Occipital lobe (tissue), 3 donors: ENCODE data around the gene NMRK2. TPM values are rescaled to one million over a fixed set of nuclear protein-coding genes. Genes with fewer than 3 reads are reported as not detected.

Source experiments
- DNase-seq: peaks from one replicate; lab custom pipeline; 2025; lab: John Stamatoyannopoulos, UW
- small RNA-seq: library from RNA; depleted of rRNA; stranded (forward); fragments of <200 nt; gene quantifications from one replicate; pipeline ENCODE3, GENCODE V24; 2014
- total RNA-seq: library from RNA; depleted of rRNA; stranded (reverse); fragments of >200 nt; gene quantifications from one replicate; pipeline ENCODE4 v1.2.3, GENCODE V29; 2014

NMRK2 gene
- total RNA-seq, 1 donor from 2014 or later, result not detected

GRCh38 chr19:3981736-3982681 is 49.1 kb downstream of the NMRK2 start:
- no peak for DNase-seq

- no peak for DNase-seq
These were observed 50.1 kb downstream of the NMRK2 start for GRCh38 chr19:3982701-3983541.

DNA sequence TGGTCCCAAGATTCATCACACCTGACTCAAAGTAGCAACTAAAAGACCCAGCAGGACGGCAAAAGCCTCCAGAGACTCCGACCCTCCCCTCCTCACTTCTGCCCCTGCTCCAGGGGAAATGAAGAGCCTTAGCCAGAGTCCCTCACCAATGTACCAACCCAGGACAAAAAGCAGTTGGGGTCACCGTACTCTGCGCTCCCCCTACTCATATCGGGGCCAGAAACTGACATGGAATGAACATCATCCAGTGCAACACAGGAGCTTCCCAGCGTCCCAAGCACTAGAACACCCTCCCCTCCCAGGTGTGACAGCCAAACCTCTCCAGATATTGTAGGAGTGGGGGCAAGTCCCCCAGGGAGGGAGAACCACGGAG is 50.7 kb downstream of the NMRK2 start:
- no peak for DNase-seq

DNA sequence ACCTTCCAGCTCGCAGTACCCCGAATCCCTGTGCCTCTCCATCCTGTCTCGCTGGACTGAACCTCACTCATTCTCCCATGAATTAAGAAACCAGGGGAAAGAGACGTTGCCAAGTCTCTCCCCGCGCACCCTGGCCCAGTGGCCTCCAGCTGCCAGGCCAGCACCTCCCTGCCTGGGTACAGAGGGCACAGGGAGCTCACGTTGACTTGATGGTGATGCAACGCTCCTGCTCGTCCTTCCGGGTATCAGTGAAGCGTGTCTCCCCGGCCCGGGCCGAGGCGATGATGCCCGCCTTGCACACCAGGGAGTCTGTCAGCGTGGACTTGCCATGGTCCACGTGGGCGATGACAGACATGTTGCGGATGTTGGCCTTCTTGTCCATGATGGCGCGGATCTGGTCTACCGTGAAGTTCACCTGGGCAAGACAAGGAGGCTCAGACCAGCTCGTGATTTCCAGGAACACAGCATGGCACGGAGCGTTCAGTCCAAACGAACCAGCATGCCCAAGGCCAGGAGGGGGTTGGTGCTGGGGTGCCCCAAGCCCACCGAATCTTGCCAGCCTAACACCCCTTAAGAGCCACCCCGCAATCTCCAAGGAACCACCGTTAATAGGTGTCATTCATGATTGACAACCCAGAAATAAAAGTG is 51.2 kb downstream of the NMRK2 start:
- DNase-seq, result no peak

DNA sequence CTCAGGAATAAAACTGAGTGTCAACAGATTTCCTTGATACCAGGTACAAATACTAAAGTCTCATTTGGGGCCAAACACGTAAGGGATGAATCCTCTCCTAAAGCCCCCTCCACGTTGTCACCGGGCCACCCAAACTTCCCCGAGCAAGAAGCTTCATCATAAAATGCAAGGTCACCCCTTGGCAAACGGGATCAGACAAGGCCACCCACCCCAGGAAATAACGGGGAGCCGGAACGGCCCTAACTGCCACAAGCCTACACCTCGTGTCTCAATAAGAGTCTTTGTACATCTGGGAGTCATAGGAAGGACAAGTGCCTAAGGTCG is 51.7 kb downstream of the NMRK2 start:
- DNase-seq, result no peak

DNA sequence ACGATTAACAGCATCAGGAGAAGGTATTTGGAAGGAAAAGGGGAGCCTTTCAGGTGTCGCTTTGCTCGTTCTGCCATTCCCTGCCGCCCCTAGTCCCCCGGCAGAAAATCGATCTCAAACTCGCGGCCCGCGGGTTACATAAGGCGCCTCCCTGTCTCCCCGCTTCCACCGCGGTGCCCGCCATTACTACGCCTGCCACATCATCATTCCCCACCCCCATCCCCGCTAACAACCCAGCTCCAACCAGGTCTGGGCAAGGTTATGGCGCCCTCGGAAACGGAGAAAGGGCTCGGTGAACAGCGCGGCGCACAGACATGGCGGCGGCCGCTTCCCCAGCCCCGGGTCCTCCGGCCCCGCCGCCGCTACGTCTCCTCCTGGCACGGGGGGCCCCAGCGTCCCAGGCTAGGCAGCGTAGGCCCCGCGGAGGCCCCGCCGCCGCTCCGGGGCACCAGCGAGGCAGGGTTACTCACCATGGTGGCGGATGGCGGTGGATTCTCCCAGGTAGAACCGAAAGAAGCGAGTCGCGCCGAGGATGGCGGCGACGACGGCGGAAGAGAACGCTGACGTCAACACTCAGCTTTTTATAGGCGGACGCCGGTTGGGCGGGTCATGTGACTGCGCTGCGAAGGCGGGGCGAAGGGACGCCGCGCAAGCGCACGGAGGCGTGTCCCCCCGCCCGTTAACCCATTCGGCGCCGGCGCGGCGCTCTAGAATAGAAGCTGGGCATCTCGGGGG is 52.2 kb downstream of the NMRK2 start, which contains the start of gene EEF2:
EEF2 (minus strand) TSS at position 556 of the 735 bp plus-strand sequence; CDS start at position 473, 83 bp downstream.
- DNase-seq, result peak; percentile 74

DNA sequence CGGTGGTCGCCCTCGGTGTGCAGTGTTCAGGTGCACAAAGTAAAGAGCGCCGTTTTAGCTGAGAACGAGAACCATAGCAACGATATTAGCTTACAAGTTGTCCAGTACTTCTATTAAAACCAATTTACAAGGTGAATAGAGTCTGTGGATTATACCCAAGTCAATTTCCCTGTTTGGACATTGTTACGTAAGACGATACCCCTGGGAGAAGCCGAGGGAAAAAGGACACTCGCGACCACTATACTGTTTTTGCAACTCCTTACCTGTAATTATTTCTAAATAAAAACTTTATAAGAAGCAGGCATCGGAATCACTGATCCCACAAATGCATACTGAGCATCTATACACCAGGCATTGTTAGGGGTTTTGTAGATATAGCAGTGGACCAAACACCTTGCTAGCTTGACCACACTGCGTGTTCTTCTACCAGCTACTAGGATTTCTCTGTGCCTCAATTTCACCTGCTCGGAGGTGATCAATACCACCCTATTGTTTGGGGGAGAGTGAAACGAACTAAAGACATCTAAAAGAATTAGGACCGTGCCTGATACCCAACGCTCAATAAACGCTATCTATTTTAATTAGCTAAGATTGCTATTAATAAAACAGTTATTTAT is 52.9 kb downstream of the NMRK2 start:
- DNase-seq, result no peak

GRCh38 chr19:3986260-3987041 is 53.6 kb downstream of the NMRK2 start:
- DNase-seq, result peak; percentile 60

GRCh38 chr19:3987619-3988371 is 54.9 kb downstream of the NMRK2 start:
- DNase-seq, result peak; percentile 55

DNA sequence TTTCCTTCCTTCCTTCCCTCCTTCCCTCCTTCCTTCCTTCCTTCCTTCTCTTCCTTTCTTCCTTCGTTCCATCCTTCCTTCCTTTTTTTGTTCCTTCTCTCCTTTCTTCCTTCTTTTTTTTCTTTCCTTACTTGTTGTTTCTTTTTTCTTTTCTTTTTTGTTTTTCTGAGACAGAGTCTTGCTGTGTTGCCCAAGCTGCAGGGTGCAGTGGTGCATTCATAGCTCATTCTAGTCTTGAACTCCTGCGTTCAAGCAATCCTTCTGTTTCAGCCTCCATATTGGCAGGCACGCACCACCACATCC is 57.9 kb downstream of the NMRK2 start:
- DNase-seq, result no peak

Small RNA genes within 50 kb of the gene (small RNA-seq; reads per million reads assigned to genes)
- gene RN7SL202P, result not detected
- gene SNORD37, result 3.1 reads per million, percentile 87 among the genes with 10 or more reads in this experiment

Other genes with a start within 250 kb of the NMRK2 start
- gene PIP5K1C, start 232.6 kb upstream of the NMRK2 start, total RNA-seq, result 19.8 TPM
- not detected for gene TJP3, start 224.7 kb upstream of the NMRK2 start, total RNA-seq
- 12.3 TPM for gene APBA3, start 171.4 kb upstream of the NMRK2 start, total RNA-seq
- gene MRPL54, start 170.4 kb upstream of the NMRK2 start, total RNA-seq, result 16.8 TPM
- not detected for gene RAX2, start 160.8 kb upstream of the NMRK2 start, total RNA-seq
- 22.9 TPM for gene MATK, start 146.7 kb upstream of the NMRK2 start, total RNA-seq
- gene ZFR2, start 64.0 kb upstream of the NMRK2 start, total RNA-seq, result 6.2 TPM
- 85.9 TPM for gene ATCAY, start 52.4 kb upstream of the NMRK2 start, total RNA-seq
- 51.3 TPM for gene DAPK3, start 38.0 kb downstream of the NMRK2 start, total RNA-seq
- 2,019 TPM for gene EEF2, start 52.4 kb downstream of the NMRK2 start, total RNA-seq
- 22.5 TPM for gene PIAS4, start 74.7 kb downstream of the NMRK2 start, total RNA-seq
- 2.0 TPM for gene ZBTB7A, start 133.8 kb downstream of the NMRK2 start, total RNA-seq
- gene MAP2K2, start 191.1 kb downstream of the NMRK2 start, total RNA-seq, result 61.3 TPM
- gene CREB3L3, start 220.6 kb downstream of the NMRK2 start, total RNA-seq, result not detected
- 8.7 TPM for gene SIRT6, start 249.5 kb downstream of the NMRK2 start, total RNA-seq
- 16.4 TPM for gene ANKRD24, start 249.6 kb downstream of the NMRK2 start, total RNA-seq